Measurements from ENCODE around the gene ANO3.

The ANO3 gene

GRCh38 chr11:26365284-26365683, 33.4 kb downstream of the ANO3 start:
- DNase-seq: no peak

- no peak for DNase-seq
Measured at GRCh38 chr11:26377619-26378018, 45.7 kb downstream of the ANO3 start.

GRCh38 chr11:26399336-26399735, 67.4 kb downstream of the ANO3 start:
- no peak for DNase-seq

DNA sequence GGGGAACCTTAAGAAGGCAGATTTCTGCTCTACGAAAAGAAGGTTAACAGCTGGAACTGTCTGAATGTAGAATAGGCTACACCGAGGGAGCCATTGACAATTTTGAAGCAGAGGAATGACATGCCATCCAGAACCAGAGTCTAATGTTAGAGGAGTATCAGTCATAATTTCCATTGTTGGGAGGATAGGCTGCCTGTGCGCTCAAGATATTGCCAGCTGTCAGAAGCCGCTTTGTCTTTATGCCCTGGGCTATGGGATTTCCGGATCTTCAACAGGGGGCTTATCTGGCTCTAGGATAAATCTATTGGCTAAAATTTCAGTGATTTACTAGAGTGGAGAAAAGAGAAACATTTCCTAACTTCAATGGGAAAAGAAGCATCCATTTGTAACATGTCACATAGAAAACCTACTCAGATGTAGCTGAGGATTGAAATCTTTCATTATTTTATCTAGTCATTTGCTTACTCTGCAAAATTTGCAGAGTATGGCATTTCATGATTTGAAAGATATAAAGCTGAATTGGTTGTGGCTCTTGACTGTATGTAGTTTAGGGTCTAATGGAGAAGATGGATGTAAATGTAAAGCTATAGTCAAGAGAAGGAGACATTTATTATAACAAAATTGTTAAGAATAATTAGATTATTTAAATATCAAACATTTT, 78.9 kb downstream of the ANO3 start:
- no peak for DNase-seq

DNA sequence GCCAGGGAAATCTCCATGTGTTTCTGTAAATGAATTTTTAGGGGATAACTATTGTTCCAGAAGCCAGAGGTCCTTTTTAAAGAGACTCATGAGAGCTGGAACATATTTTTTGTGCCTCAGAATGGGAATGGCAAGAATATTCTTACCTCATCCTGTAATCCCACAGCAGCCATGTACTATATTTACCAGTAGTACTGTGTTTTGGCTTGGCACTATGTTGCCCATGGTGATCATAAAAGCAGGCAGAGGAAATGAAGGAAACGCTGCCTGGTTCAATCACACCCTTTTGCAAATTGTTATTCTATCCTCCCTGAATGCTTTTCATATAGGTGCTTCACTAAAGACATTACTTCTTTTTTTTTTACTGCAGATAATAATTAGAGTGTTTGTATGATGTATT, 81.0 kb downstream of the ANO3 start:
- no peak for DNase-seq

GRCh38 chr11:26418386-26418912, 86.5 kb downstream of the ANO3 start:
- no peak for DNase-seq

DNA sequence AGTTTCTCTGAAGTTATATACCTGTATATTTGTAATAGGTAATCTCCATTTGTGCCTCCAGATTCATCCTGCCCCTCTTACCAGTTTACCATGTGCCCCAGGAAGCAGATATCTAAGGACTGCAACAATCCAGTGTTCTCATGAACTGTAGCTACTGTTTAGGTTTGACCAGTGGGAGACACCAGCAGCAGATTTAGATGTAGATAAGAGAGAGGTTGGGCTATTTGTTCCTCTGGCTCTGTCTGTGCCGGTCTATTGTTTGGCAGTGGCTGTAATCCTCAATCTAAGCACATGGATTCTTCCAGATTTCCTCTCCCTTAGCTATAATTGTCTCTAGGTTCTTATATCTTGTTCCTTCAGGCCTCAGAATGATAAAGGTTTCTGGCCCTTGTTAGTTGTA, 88.4 kb downstream of the ANO3 start:
- no peak for DNase-seq

DNA sequence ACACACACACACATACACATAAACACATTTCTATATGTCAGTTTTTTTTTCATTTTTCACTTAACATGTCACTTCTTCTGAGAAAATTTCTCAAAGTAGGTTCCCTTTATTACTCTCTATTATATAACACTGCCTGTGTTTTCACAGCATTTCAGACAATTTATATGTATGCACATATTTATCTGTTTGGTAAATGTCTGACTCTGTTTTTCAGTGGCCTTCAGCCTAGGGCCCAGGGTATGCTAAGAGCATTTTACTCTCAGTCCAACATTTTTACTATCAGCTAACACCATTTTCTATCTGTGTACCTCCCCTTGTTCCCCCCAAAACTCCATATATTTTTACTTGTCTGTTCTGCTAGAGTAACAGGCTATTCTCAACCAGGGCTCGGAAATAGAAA, 92.3 kb downstream of the ANO3 start:
- no peak for DNase-seq

DNA sequence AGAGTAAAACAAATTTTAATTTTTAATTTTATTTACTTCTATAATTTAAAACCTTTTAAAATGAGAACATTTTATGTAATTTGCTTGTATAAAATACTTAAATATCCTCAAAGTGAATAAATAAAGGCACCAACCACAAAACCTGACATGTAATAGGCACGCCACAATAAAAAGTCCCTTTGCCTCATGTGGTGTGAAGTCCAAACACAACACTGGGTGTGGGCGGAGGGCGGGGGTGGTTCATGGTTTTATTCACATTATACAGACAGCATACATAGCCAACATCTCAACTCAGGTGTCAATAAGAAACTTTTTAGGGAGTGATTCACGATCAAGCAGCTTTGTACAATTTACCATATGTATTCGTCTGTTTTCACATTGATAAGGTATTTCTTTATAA, 107.9 kb downstream of the ANO3 start:
- DNase-seq: no peak

GRCh38 chr11:26442131-26442530, 110.2 kb downstream of the ANO3 start:
- DNase-seq: no peak

DNA sequence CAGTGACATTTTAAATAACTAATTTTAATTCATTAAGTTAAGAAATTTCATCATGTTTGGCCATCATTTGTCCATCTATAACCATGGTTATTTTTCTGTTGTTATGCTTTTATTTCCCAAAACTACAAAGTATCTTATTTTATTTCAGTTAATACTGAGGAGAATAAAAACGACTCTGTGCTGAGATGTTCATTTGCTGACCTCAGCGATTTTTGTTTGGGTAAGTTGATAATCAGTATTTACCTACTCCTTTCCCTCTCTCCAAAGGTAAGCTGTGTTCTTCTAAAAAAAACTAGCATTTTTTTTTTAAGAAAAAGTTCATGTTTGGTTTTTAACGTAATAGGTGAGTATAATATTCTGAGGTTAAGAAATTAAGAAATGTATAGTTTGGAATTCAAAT, 111.7 kb downstream of the ANO3 start:
- no peak for DNase-seq

DNA sequence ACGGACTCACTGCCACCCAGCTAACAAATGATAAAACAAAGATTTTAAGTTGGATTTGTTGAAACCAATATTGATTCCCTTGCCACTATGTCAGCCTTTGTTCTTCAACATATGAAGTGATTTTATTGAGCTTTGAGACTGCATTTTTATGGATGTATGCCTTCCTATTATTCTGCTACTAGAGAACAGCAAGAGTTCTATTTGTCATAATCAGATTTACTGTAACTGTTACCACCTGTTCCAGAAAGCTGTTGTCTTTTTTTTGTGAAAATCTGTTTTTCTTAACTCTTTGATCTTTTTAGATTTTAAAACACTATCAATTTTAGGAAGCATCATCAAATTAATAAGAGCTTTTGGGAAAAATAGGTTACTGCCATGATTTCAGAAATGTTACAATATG, 125.7 kb downstream of the ANO3 start:
- DNase-seq: no peak

DNA sequence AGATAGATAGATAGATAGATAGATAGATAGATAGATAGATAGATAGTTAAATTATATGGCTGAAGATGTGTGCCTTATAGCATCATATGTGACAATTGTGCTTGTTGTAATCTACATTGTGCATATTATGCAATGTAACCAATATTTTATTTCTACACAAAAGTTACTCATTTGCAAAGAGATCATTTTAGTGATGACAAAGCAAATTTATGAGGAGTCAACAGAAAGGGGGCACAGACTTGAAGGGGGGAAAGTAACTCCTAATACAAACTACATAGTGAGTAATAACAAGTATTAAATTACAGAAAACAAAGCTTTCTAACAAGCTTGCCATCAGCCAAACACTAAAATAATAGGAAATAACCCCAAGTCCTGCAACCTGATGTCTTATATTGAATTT, 133.3 kb downstream of the ANO3 start:
- no peak for DNase-seq

DNA sequence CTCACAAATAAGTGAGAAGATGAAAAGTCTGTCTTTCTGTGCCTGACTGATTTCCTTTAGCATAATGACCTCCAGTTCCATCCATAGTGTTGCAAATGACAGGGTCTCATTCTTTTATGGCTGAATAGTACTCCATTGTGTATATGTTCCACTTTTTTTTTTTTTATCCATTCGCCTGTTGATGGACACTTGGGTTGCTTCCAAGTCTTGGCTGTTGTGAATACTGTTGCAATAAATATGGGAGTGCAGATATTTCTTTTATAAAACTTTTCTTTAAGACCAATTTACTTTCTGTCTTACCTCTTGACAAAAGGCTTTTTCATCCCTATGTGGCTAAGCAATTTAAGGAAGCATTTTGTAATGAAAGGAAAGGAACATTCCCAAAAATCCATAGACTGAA, 135.6 kb downstream of the ANO3 start:
- no peak for DNase-seq

- DNase-seq: no peak
Measured at GRCh38 chr11:26470992-26471391, 139.1 kb downstream of the ANO3 start.

GRCh38 chr11:26473216-26474194, 141.6 kb downstream of the ANO3 start:
- DNase-seq: no peak

DNA sequence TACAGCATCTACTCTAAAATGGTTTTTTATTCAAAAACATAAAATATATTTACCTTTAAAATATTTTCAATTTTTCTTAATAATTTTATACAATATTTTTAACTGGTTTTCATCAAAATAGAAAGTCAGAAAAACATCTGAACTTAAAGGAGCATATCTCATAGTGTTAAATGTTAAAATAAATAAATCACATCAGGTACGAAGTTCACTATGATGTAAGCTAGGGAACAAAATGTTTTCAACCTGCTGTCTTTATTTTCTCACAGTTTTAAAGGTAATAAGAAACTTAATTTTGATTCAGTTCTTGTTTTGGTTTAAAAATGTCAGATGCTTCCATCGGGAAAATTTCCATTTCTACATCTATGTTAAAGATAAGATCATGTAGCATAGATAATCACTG, 142.5 kb downstream of the ANO3 start:
- no peak for DNase-seq

DNA sequence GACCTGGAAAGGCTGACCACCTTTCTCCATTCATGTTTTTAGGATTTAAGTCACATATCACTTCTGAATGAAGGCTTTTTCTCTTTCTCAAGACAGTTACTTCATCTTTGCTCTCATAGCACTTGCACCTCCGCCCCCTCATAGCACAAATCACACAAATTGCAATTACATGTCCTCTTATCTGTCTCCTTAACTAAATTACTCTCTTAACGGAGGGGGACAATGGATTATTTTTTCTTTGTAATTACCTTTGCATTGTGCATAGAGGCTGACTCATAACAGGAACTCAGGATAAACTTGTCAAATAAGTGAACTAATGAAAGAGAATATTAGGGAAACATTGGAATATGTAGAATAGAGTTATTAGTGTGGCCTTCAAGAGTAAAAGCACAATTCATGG, 145.5 kb downstream of the ANO3 start:
- DNase-seq: no peak

GRCh38 chr11:26478710-26479109, 146.8 kb downstream of the ANO3 start:
- no peak for DNase-seq

DNA sequence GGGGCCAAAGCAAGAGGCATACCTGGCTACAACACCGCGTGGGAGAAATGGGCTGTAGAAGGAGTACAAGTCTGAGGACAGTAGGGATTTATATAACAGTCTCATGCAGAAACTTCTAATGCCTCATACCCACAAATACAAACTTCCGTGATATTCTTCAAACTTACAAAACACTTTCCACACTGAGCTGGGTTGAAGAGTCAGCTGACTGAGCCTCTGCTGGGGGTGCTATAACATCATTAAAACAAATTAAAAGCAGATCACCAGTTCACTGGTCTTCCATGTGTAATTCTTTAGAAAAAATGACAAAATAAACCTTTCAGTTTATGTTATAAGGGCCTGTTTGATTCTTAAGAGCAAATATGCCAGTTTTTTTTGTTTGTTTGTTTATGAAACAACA, 148.1 kb downstream of the ANO3 start:
- DNase-seq: no peak

GRCh38 chr11:26483108-26483507, 151.2 kb downstream of the ANO3 start:
- no peak for DNase-seq

GRCh38 chr11:26490546-26490945, 158.6 kb downstream of the ANO3 start:
- no peak for DNase-seq

DNA sequence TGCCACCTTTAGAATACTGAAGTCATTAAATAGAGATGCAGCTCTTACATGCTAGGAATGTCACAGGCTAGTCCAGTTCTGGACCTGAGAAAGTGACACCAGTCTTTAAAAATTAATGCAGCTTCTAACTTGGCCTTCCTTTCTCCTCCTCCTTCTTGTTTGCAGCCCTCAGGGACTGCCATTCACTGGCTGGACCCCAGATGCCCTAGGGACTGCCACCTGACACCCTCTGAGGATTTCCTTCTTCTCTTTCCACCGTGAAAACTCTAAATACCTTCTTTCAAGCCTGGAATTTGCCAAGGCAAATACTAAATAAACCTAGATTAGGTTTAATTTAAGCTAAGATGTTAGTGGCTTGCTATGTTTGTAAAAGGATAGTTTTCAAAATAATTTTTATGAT, 161.7 kb downstream of the ANO3 start:
- DNase-seq: no peak

DNA sequence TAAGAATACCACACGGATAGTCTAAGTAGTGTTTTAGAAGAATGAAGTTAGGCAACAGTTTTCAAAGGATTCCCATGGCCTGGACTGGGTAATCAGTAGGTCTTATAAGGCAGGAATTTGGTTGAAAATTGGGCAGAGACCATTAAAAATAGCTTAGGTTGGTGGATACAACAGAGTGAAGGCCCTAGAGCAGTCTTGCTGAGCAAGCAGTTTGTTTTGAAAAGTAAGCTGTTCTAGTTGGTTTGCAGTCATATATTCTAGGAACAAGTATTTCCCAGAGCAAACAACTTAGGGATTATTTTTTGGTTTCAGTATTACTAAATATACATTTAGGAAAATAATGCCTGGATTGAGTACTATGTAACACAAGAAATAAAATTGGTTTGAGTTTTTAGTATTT, 175.3 kb downstream of the ANO3 start:
- DNase-seq: no peak

All from hematopoietic multipotent progenitor cell treated with erythropoietin and hydrocortisone succinate and interleukin-3 and kit ligand, for 8 days (in vitro differentiated cells).